DOHH2 (cell line): ENCODE measurements around the gene GFI1.

Source experiments
- H3F3A ChIP-seq: fragments of 200-600 bp; sonication (generic), shearing (Covaris generic); 2 replicates; pipeline ENCODE4 v1.6.0; 2016; ENCODE audit warnings: antibody characterized with exemption, mild to moderate bottlenecking; ENCODE audit not compliant: control insufficient read depth, insufficient read depth
- H3K27ac ChIP-seq: fragments of 200-600 bp; sonication (generic); 2 replicates; pipeline ENCODE4 v1.5.1; 2014; ENCODE audit warnings: low read depth, mild to moderate bottlenecking, low read length, moderate library complexity
- H3K27me3 ChIP-seq: fragments of 200-600 bp; sonication (generic); 2 replicates; pipeline ENCODE4 v1.6.1; 2014; ENCODE audit warnings: mild to moderate bottlenecking, low read length, mixed read lengths; ENCODE audit not compliant: control insufficient read depth
- H3K36me3 ChIP-seq: fragments of 200-600 bp; sonication (generic); 2 replicates; pipeline ENCODE4 v1.6.1; 2014; ENCODE audit warnings: mild to moderate bottlenecking, low read length, moderate library complexity, mixed read lengths; ENCODE audit not compliant: control insufficient read depth
- H3K4me1 ChIP-seq: fragments of 200-600 bp; sonication (generic); 2 replicates; pipeline ENCODE4 v1.6.1; 2014; ENCODE audit warnings: mild to moderate bottlenecking, low read length, mixed read lengths; ENCODE audit not compliant: control insufficient read depth
- H3K4me2 ChIP-seq: fragments of 200-600 bp; sonication (generic); 2 replicates; pipeline ENCODE4 v1.6.0; 2014; ENCODE audit warnings: mild to moderate bottlenecking, low read length, moderate library complexity
- H3K4me3 ChIP-seq: fragments of 200-600 bp; sonication (generic); 2 replicates; pipeline ENCODE4 v1.5.1; 2014; ENCODE audit warnings: mild to moderate bottlenecking, low read length, mixed read lengths
- H3K79me2 ChIP-seq: fragments of 200-600 bp; sonication (generic); 2 replicates; pipeline ENCODE4 v1.6.1; 2014; ENCODE audit warnings: mild to moderate bottlenecking, low read length, mixed read lengths; ENCODE audit not compliant: control insufficient read depth
- H3K9me2 ChIP-seq: fragments of 200-600 bp; sonication (generic); replicated peaks from 2 replicates; pipeline ENCODE4 v1.6.1; 2014; ENCODE audit warnings: mild to moderate bottlenecking, low read length, mixed read lengths; ENCODE audit not compliant: control insufficient read depth
- H3K9me3 ChIP-seq: fragments of 200-600 bp; sonication (generic); 2 replicates; pipeline ENCODE4 v1.6.1; 2014; ENCODE audit warnings: antibody characterized with exemption, low read length, mixed read lengths; ENCODE audit not compliant: control insufficient read depth, insufficient read depth
- H4K20me1 ChIP-seq: fragments of 200-600 bp; sonication (generic); 2 replicates; pipeline ENCODE4 v1.6.0; 2014; ENCODE audit warnings: low read depth, mild to moderate bottlenecking, antibody characterized with exemption, low read length, moderate library complexity; ENCODE audit not compliant: control insufficient read depth, insufficient read depth
- EZH2phosphoT487 ChIP-seq: fragments of 200-600 bp; sonication (generic); IDR thresholded peaks from 2 replicates; pipeline ENCODE4 v1.6.1; 2017; ENCODE audit warnings: borderline replicate concordance, mild to moderate bottlenecking, antibody characterized with exemption, low read length, moderate library complexity, mixed read lengths
- TF ChIP-seq, protein P1 (sequence below): fragments of 200-600 bp; sonication (generic); IDR thresholded peaks from one replicate; pipeline ENCODE4 v1.5.1; 2014; ENCODE audit warnings: antibody characterized with exemption, mild to moderate bottlenecking, low read depth, low read length; ENCODE audit not compliant: poor library complexity, severe bottlenecking

The GFI1 gene

GRCh38 chr1:92475029-92475428 is 11.7 kb downstream of the GFI1 start:
- Histone ChIP-seq H4K20me1 (no peaks in the 10 kb centered on the region), H3K79me2 (no peaks in the 10 kb centered on the region), H3F3A (no peaks in the 10 kb centered on the region), H3K9me2 (no peaks in the 10 kb centered on the region), H3K27ac (no peak overlapping the region), H3K4me3 (no peak overlapping the region), H3K4me2 (no peak overlapping the region), H3K9me3 (no peaks in the 10 kb centered on the region), H3K36me3 (no peaks in the 10 kb centered on the region), H3K27me3 (peaks cover 12% of the 10 kb centered on the region; the same call in 1 of the 2 replicates), H3K4me1 (peaks cover 9% of the 10 kb centered on the region)
- TF ChIP-seq EZH2phosphoT487, result no peak
- TF ChIP-seq, protein P1, sequence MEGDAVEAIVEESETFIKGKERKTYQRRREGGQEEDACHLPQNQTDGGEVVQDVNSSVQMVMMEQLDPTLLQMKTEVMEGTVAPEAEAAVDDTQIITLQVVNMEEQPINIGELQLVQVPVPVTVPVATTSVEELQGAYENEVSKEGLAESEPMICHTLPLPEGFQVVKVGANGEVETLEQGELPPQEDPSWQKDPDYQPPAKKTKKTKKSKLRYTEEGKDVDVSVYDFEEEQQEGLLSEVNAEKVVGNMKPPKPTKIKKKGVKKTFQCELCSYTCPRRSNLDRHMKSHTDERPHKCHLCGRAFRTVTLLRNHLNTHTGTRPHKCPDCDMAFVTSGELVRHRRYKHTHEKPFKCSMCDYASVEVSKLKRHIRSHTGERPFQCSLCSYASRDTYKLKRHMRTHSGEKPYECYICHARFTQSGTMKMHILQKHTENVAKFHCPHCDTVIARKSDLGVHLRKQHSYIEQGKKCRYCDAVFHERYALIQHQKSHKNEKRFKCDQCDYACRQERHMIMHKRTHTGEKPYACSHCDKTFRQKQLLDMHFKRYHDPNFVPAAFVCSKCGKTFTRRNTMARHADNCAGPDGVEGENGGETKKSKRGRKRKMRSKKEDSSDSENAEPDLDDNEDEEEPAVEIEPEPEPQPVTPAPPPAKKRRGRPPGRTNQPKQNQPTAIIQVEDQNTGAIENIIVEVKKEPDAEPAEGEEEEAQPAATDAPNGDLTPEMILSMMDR, result no peak

DNA sequence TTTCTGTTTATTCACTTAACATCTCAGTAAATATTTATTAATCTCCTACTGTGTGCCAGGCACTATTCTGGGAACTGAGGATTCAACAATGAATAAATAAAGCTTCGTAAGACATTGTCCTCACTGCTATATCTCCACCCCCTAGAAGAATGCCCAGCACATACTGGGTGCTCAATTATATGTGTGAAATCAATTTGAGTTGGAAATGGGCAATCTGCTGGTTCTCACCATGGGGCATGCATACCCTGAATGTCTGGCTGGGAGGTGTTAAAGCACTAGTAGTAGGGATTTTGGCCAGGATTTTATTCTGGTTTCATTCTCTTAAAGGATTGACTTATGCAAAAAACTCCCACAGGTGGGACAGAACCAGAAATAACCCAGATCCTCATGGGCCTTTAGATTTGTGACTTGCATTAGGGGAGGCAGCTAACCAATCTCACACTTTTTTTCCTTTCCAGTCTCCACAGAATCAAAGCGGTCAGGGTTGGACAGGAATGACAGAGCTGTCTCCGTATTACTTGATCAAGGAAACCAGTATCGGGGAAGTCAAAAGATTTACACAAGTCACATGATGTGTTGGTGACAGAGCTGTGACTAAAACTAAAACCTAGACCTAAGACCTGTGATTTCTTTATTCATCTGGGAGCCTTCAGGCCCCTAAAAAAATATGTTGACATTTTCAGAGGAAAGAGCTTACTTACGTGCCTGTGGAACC is 12.8 kb downstream of the GFI1 start:
- Histone ChIP-seq H3K27ac (no peak overlapping the region), H3K79me2 (no peaks in the 10 kb centered on the region), H3K4me3 (no peak overlapping the region), H4K20me1 (no peaks in the 10 kb centered on the region), H3K4me1 (peaks cover 9% of the 10 kb centered on the region), H3K9me3 (no peaks in the 10 kb centered on the region), H3K36me3 (no peaks in the 10 kb centered on the region), H3K4me2 (no peak overlapping the region), H3K9me2 (no peaks in the 10 kb centered on the region), H3K27me3 (peaks cover 12% of the 10 kb centered on the region; the same call in 1 of the 2 replicates), H3F3A (no peaks in the 10 kb centered on the region)
- TF ChIP-seq EZH2phosphoT487, result no peak
- TF ChIP-seq, protein P1, result no peak

DNA sequence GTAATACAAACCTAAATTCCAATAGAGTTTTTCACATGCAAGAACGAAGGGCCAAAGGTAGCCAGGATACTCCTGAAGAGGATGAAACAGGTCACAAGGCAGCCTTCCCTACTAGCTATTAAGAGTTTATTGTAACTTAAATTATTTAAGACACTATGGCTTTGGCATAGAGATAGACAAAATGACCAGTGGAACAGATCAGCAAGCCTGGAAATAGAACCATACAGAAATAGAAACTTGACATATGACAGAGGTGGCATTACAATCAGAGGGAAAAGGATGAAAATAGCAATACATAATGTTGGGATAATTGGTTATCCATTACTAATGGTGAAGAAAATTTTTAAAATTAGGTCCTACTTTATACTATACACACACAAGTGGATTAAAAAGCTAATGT is 16.5 kb downstream of the GFI1 start:
- no peak overlapping the region for H3K27ac ChIP-seq
- H3K4me1 ChIP-seq, result peaks cover 3% of the 10 kb centered on the region; the same call in 1 of the 2 replicates
- no peak overlapping the region for H3K4me2 ChIP-seq
- H3K4me3 ChIP-seq, result no peak overlapping the region
- TF ChIP-seq, protein P1, result no peak
- no peak for TF ChIP-seq EZH2phosphoT487
- no peaks in the 10 kb centered on the region for H3K9me2 ChIP-seq
- no peaks in the 10 kb centered on the region for H3K9me3 ChIP-seq
- H3K79me2 ChIP-seq, result no peaks in the 10 kb centered on the region
- H3F3A ChIP-seq, result no peaks in the 10 kb centered on the region
- H3K27me3 ChIP-seq, result peaks cover 8% of the 10 kb centered on the region; the same call in 1 of the 2 replicates
- H3K36me3 ChIP-seq, result no peaks in the 10 kb centered on the region
- no peaks in the 10 kb centered on the region for H4K20me1 ChIP-seq
